D721Med (cell line): Measurements from ENCODE around the gene CCDC30.
A peak's percentile ranks its signal among the peaks of the same experiment; 100 is the strongest.
"Not testable (repeated sequence)": the region's sequence is repeated elsewhere in the genome, so short reads cannot be mapped to it uniquely, and the experiment has no call there.

Experiments
- DNase-seq: peaks from one replicate; pipeline ENCODE4 v3.0.0; 2011; ENCODE audit warnings: low spot score; ENCODE audit not compliant: insufficient read length
- FAIRE-seq: peaks from 2 replicates; lab custom pipeline; 2011; peaks lifted over from hg19 to GRCh38; lab: Jason Lieb, UNC
- CTCF ChIP-seq: IDR thresholded peaks from 2 replicates; pipeline ENCODE4 v1.5.1; 2012; ENCODE audit warnings: mild to moderate bottlenecking, control low read depth; ENCODE audit not compliant: insufficient read depth; ENCODE audit errors: missing control alignments

The CCDC30 gene

GRCh38 chr1:42680055-42680454, 217.0 kb downstream of the CCDC30 start:
- no peak for TF ChIP-seq CTCF
- no peak for DNase-seq
- no peak for FAIRE-seq

GRCh38 chr1:42680921-42681683, 218.0 kb downstream of the CCDC30 start:
- FAIRE-seq, result no peak
- TF ChIP-seq CTCF, result no peak
- no peak for DNase-seq

- DNase-seq, result peak; percentile 86
- no peak for FAIRE-seq
- TF ChIP-seq CTCF, result no peak
These were observed 218.8 kb downstream of the CCDC30 start, which contains the start of gene YBX1 for GRCh38 chr1:42681741-42682483. Gene YBX1 (plus strand): TSS chr1:42682418. CDS start chr1:42682566, 148 bp downstream.

- not testable (repeated sequence) for DNase-seq, FAIRE-seq
These were observed 219.3 kb downstream of the CCDC30 start for GRCh38 chr1:42682484-42682738.

GRCh38 chr1:42682739-42683531, 219.8 kb downstream of the CCDC30 start:
- DNase-seq, result no peak
- FAIRE-seq, result no peak
- TF ChIP-seq CTCF, result no peak

GRCh38 chr1:42684139-42684538, 221.1 kb downstream of the CCDC30 start:
- DNase-seq (no peak), FAIRE-seq (no peak)

More at GRCh38 chr1:42684139-42684538, 221.1 kb downstream of the CCDC30 start:
- TF ChIP-seq CTCF, result no peak
